Measurements from ENCODE around the gene PRKAA1.

- TF ChIP-seq CTCF (IDR thresholded peaks at IDR 0.05; ENCODE audit: poor library complexity, severe bottlenecking) = no peak
- no peak for TF ChIP-seq EP300 (conservative IDR thresholded peaks at IDR 0.05; ENCODE audit: poor library complexity, severe bottlenecking)
- TF ChIP-seq POLR2AphosphoS5 (IDR thresholded peaks at IDR 0.05) = no peak
Measured at GRCh38 chr5:40757400-40757799, 40.8 kb downstream of the PRKAA1 start.

Data from neural cell (in vitro differentiated cells).